ENCODE results near the gene KRT33B.
A peak's percentile ranks its signal among the peaks of the same experiment; 100 is the strongest.

The KRT33B gene

DNA sequence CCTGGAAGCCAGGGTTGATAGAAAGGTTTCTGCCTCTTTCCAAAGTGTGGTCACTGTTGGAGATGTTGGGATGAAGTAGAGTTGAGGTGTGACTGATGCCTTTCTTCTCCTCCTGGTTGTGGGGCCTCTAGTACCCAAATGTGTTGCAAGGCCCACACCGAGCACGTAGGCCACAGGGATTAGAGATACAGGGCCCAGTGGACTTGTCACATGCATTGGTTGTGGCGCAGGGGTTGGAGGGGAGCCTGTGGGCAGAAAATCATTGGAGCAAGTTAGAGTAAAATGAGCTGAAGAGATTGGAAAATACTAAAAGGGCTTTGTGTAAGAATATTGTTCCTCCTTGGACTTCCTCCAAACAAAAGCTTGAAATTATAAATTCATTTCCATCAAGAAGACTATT, 23.6 kb downstream of the KRT33B start:
- no peak for DNase-seq

DNA sequence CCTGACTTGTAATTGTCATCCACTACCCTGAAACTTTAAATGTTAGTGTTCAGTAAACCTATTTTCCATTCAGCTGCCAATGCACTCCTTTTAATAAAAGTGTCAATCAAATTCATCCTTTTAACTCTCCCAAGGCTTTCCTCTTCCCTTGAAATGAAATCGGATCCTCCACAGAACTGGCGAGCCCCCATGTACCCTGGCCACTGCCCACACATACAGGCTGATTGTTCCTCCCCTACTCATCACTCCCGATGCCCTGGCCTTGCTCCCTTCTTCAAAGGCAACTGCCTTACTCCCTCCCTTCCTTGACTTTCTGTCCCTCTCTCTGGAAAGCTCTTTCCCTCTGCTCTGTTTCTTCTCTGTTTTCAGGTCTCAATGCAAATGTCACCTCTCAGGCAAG, 26.6 kb downstream of the KRT33B start:
- no peak for ATAC-seq
- no peak for DNase-seq

More for the DNA sequence above, 23.6 kb downstream of the KRT33B start:
- ATAC-seq = no peak

DNA sequence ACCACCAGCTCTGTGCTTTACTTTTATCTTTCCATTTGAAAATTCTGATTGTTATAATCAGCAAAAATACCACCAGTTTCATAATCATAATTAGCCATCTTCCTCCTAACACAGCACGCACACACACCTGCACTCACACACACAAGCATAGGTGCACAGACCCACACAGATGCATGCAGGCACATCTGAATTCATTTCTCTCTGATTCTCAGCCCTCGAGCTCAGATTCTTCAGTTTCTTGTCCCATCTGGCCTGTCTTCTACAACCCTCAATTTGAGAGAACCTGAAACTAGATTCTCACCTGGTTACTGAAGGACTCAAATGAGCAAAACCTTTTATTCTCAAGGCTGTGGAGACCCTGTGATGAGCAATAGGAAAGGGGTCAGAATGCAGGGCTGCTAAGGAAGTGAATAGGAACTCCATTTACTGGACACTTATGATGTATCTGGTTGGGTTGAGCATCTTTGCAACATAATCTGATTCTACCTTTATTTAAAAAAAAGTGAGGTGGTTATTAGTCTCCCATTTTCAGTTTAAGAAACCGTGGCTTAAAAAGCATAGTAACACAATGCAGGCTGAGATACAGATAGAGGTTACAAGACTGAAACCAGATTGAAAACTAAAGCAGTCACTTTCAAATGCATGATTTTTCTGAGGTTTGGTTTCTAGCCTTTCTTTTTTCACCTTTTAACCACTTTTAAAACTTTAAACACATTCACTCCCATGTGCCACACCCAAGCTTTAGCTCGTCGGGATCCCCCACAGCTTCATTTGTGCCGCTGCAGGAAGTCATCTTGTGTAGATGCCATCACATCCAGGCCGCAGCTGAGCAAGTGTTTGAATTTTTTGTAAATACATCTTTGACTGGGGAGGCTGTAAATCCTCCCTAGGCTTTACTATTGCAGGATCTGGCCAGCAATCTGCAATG, 28.4 kb downstream of the KRT33B start:
- ATAC-seq = peak; percentile 70
- peak; percentile 32 for DNase-seq

DNA sequence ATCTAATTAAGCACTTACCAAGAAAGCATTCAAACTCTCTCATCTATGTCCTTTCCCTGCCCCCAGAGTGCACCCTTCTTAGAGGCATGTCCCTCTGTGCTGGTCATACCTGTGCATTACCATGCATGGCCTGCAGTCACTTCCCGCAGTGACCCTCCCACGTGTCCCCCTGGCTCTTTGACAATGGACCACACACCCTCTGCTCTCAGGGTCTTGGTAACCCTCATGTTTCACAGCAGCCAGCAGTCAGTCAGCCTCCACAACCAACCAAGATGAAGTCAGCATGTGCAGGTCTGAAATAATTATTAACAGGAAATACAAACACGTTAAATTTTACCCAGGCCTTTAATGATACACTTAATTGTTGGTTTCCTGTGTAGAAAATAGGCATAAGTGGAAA, 29.1 kb downstream of the KRT33B start:
- no peak for DNase-seq
- ATAC-seq = no peak

DNA sequence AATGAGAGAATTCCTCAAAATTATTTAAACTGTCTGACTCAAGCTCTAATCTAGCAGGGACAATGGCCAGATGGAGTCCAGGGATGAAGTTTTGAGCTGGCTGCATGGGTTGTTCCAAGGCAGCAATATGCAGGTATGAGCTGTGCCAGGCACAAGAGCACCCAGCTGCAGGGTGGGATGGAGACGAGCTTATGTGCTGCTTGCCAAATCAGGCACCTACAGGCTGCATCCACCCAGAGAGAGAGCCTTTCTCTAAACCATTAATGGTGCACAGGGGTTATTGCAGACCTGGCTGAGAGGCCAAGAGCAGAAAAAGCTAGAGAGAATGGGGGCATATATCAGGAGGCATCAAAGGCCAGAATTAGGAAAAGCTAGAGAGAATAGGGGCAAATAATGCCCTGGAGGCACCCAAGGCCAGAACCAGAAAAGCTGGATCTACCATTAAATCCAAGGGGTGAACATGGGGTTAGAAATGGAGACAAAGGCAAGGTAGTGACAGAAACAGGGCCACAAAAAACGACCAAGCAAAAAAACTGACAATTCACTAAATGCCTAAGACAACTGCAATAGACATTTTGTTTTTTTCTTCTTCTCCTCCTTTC, 29.9 kb downstream of the KRT33B start:
- DNase-seq (no peak), ATAC-seq (no peak)

DNA sequence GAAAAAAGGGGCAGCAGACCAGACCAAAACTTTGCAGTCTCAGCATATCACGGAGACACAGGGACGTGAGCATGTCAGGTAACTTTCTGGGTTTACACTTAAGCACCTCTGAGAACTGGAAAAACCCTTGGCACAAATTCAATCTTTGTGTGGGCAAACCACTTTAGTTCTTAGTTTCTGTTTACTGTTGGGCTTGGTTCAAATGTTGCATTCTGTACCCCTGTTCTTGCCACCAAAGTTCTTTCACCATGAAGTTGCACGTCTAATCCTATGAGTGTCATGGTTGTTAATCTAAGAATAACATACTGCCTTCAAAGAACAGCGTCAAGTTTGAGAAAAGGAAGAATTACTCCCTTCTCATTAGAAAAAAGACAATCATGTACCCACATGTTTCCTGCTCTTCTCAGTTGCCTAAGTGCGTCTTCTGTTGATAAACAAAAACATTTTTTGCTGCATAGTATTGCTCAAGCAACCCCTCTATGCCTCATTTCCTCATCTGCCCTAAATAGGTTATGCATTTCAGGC, 30.6 kb downstream of the KRT33B start:
- peak; percentile 28 for ATAC-seq
- no peak for DNase-seq

DNA sequence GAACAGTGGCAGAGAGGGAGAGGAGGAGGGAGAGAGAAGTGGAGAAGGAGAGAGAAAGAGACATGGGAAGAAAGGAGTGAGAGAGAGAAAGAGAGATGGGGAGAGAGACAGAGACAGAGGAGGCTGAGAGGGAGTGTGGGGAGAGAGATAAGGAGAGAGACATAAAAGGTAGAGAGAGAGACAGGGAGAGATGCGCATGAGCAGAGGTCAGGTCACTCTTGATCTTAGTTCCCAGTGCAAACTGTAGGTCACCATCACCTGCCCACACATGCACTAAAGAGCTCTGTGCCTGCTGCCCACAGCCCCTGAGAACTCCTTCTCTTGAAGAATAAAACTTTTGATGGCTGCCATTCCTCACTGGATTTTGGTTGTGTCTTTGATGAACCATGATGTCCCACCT, 33.9 kb downstream of the KRT33B start:
- DNase-seq (no peak), ATAC-seq (no peak)

DNA sequence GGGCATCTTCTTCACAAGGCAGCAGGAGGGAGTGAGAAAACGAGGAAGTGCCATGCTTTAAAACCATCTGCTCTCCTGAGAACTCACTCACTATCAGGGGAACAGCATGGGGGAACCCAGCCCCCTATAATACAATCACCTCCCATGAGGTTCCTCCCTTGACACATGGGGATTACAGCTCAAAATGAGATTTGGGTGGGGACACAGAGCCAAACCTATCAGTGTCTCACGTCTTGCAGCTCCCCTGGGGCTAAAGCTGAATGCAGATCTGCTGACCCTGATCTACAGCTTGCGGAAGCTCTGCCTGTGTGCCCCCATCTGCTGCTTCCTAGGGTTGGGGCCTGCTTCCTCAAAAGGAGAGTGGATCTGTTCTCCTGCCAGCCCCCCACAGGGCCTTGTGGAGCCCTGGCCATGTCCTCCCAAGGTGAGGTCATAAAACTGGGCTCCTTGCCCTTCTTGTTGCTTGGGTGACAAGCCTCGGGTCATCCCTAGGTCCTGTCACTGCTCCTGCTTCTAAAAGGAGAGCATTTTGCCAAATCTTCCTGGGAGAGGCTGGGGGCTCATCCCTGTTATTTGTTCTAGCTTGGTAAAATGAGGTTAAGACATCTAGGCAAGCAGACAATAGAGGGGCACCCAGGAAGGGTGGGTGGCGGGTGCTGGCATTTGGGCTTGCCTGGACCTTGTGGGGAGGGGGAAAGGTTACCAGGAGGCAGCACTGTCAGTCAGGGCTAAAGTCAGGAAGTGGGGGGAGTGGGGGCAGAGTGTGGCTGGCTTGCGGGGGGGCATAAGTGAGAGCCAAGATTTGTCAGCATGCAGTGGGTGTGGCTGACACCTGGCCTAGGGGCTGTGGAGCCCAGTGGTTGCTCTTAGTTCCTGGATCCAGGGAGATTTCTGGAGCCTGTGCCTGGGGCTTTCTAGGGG, 35.0 kb downstream of the KRT33B start:
- no peak for ATAC-seq
- DNase-seq = no peak

DNA sequence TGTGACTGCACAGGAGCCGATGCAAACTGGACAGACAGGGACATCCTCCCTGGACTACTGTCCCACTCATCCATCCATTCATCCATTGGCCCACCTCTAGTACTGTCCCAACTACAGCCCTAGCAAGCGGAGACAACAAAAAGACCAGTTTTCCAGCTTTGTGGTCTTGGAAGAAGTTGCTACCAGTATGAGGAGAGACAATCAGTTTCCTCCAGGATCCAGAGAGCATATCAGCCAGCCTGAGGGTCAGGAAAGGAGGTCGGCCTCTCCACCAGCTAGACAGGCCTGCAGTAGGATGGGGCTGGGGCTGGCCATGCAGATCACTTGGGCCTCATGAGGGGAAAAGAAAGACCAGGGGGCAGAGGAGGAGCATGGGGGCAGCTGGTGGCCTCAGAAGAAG, 35.8 kb downstream of the KRT33B start:
- no peak for ATAC-seq
- no peak for DNase-seq

DNA sequence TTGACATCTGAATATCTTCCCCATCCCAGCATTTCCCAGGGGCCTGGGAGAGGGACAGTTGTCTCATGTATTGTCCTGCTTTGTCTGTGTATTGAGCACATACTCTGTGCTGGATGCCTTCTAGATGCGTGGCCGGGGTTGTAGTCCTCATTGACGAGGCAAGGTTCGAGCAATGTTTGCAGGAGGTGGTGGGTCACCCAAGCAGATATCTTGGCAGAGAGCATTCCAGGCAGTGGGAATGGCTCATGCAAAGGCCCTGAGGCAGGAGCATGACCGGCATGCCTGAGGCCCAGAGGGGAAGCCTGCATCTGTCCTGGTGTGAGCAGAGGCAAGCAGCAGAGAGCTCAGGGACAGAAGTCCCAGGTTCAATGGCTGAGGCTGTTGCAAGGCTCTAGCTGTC, 36.5 kb downstream of the KRT33B start:
- DNase-seq (no peak), ATAC-seq (no peak)

DNA sequence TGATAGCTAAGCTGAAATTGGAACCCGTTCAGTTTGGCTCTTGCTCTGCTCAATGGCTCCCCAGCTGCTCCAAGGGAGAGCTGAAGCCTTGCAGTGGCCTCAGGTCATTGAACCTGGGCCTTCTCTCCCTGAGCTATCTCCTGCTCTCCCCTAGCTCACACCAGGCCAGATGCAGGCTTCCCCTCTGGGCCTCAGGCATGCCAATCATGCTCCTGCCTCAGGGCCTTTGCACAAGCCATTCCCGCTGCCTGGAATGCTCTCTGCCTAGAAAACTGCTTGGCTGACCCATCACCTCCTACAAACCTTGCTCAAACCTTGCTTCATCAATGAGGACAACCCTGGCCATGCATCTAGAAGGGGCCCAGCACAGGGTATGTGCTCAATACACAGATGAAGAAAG, 37.4 kb downstream of the KRT33B start:
- DNase-seq (no peak), ATAC-seq (no peak)

DNA sequence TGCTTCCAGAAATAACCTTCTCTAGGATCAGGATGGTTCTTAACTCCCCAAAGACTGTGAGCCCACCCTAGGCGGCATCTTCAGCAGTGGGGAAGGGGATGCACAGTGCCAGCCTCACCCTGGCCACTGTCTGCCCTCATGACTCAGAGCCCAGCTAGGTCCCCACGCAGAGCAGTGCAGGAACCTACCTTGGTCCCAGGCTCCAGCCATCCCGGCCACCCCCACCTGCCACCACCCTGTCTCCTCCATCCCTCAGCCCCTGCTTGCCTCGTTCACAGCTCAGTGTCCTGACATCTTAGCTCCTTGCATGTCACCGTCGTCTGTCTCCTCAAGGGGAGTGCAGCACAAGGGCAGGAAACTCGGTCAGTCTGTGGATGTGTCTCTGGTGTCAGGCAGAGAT, 38.0 kb downstream of the KRT33B start:
- DNase-seq (no peak), ATAC-seq (no peak)

DNA sequence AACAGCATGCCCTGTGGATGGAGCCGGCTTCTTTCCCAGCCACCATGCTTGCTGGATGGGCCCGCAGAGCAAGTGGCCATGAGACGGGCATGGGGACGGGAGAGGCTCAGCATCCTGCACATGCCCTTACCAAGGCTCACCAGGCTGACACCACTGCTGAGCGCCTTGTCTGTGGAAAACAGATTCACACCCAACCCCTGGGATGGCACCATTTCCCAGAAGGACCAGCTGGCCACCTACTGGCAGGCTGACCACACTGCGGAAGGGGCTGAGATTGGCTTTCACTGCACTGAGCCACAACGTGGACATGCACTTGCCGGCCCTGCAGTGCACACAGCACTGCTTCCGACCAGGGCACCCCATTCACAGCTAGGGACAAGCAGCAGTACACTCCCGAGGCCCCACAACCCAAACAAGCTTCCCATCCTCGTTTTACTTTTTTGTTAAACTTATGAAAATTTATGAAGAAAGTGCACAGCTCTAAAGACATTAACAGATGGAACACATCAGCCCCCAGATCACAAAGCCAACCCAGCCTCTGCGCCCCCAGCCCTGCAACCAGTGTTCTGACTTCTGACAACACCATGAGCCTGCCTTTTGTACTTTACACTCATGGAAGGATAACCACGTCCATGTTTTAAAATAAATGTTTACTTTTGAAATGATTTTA, 40.2 kb downstream of the KRT33B start:
- ATAC-seq (peak; percentile 21), DNase-seq (peak; percentile 40)

DNA sequence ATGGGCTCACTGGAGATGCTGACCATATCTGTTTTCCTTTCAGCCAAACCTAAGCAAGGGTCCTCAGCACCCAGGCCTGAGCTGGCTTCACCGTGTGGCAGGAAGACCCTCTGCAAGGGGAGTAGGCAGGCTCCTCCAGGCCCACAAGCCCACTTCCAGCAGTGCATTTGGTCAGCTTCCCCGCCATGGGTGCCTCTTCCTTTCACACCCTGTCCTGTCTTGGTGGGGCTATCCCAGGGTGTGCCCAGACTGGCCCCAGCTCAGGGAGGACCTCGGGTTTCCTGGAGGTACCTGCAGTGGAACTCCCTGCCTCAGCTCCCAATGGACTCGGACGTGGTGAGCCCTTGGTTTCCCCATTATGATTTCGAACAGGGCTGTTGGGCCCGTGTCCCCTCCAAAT, 41.4 kb downstream of the KRT33B start:
- no peak for ATAC-seq
- no peak for DNase-seq

DNA sequence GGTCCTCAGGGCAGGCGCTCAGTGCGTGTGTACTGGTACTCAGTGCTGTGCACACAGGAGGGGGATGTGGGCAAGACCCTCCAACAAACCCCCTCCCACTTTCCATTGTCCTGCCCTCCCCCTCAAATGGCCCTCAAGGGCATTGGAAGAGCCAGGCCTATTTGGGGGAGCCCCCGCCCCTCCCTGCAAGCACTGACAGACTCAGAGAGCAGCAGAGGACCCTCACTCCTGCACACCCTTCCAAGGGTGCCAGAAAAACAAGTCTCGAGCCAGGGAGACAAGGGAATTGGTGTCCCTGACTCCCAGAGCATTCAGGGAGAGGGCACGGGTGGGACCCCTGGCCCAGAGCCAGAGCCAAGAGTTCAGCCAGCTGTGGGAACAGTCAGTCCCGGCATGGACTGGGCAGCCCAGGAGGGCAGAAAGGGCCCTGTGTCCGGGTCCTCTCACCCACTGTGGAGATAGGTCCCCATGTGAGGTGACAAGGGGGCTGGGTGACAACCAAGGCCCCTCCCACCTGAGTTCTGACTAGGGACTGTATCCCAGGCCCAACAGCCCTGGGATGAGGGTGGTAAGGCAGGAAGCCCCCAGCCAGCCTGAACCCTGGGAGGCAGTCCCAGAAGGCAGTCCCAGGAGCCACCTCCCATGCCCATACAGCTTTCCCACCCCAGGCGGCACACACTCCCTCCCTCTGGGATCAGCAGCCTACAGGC, 42.0 kb downstream of the KRT33B start:
- ATAC-seq (no peak), DNase-seq (no peak)

DNA sequence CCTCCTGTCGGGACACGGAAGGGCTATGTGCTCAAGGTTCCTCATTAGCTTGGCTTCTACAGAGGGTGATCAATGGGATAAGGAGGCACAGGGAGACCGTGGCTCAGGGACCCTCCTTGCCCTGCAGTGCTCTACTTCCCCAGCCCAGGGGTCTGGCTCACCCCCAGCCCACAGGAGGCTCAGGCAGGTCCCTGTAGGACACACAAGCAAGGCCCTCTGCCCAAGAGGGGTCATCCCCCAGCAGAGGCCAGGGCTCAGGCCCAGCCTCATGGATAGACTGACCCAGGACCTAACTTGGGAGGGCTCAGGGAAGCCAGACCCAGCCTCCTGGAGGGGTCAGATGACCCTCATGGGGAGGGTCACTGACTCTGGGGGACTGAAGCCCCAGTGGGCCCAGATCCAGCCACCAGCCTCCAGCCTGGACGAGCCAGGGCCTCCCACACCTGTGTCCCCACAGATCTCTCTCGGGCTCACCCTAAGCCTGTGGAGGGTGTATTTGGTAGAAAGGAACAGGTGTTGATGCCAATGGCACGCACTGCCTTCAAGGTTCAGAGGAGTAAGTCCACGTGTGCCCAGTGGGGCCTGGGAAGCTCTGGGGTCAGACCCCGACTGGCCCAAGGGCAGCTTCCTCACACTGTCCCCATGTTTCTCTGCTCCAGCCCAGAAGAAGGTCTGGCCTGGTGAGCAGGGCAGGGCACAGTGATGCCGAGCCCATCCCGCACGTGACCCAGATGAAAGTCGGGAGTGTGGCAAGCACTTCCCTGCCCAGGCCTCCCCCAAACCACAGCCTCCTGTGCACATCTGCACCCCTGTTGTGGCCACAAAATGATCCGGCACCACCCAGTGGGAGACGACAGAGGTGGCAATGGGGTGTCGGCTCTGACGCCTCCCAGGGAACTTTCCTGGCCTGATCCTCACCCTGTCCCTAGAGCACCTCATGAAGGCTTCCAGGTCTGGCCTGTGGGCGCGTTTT, 43.2 kb downstream of the KRT33B start:
- no peak for ATAC-seq
- DNase-seq = no peak

DNA sequence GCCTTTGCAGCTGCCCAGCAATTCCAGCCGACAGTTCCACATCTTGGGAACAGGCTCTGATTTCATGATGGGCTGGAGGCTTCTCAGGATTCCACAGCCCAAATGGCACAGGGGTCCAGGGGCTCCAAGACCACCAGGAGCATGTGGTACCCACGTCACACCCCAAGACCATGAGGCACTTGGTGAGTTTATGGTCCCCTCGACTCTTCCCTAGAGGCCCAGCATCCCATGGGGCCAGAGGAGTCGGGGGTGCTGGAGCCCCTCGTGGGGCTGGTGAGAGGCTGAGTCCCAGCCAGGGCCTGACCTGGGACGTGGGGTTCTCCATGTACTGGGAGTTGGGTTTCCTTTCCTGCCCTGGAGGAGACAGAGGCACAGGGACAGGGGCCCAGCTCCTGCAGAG, 44.0 kb downstream of the KRT33B start:
- DNase-seq = no peak
- ATAC-seq = no peak

DNA sequence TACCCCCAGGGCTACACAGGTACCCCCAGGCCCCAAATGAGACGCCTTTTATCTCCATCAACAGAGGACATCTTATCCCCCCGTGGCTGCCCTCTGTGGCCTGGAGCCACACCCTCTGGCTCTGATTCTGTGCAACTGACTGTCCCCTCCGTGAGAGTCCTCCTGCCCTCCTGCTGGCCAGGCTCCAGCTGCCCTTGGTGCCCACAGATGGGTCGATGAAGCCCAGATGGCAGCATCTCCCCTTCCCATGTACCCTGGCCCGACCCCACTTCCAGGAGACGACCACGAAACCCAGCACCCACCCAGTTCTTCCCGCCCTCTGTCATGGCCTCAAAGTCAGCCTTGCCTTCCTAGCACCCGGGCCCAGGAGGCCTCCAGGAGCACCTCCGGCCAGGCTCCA, 44.5 kb downstream of the KRT33B start:
- no peak for DNase-seq
- no peak for ATAC-seq

DNA sequence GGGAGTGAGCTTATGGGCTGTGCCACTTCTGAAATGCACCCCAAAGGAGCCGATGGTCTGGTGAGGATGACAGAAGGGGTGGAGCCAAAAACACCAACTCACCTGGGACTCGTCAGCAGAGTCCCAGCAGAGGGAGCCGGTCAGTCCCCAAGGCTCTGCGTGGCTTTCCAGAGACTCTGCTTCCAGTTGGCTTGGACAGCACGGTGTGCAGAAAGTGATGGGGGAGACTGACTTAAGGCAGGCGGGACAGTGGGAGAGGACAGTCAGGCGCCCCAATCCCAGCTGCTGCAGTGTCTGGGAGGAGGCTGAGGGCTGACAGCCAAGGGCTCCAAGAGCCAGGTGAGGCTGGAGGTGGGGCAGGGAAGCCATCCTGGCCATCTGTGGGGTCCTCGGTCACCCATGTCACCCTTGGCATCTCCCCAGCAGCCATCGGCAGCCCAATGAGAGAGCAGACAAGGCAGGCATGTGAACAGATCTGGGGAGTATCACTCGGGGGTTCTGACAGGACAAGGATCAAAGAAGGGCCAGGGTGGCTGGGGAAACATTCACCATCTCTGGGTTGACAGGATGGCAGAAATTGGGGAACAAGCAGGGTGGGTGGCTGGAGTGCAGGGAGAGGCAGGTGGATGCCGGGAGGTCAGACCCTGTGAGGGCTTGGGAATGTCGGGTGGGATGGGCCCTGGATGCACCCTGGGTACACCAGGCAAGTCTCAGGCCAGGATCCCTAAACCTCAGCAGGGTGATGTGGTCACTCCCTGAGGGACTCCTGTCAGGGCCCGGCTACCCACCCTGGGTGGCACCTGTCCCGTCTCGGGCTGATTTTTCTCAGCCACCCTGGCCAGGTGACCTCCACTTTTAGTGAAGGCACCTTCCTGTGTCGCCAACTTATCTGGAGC, 45.2 kb downstream of the KRT33B start:
- DNase-seq (no peak), ATAC-seq (no peak)

Data from stimulated activated naive CD8-positive, alpha-beta T cell treated with anti-CD3 and anti-CD28 coated beads, Interleukin-15, Interleukin-2, amounts not matched to agents 100 U/mL and 50 U/mL, for 24 hours (primary cell).